Activated CD4-positive, alpha-beta T cell treated with anti-CD3 and anti-CD28 coated beads for 48 hours (primary cell): ENCODE results near the gene CSNK1G1.
"Not testable (repeated sequence)": the region's sequence is repeated elsewhere in the genome, so short reads cannot be mapped to it uniquely, and the experiment has no call there.

Source experiments
- DNase-seq: peaks from one replicate; pipeline ENCODE4 v3.0.0-alpha.2; 2020

Gene CSNK1G1

DNA sequence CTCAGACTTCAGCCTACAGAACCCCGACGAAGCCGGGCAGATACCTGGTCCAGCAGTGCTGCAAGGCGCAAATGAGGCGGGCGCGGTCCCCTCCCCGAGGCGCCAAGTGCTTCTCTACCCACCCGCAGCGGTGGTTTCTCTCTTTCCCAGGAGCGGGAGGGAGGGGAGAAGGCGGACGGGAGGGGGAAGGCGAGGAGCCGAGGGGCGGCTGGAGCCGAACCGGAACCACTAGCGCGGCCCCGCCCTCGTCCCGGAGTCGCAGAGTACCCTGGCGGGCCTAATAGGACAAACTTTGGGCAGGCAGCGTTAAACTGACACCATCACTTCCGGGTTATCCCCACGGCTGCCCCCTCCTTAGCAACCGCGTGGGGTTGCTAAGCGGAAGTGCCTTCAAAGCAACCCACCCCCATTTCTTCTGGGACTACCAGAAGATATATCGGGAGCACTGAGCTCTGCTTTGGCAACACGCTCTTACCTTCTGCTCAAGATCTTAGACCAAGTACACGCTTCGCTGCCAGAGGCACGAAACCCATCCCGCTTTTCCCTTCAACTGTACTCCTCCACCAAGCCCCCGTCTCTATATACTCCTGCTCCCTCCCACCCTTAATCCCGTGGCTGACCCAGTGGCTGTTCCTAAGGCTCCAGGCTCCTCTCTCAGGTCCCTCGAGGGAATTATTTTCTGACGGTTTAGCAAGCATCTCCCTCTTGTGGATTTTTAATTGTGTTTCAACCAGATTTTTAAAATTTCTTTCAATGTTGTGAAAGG is at the start of gene CSNK1G1:
Gene CSNK1G1 (minus strand): TSS at position 230 of the 766 bp plus-strand sequence. CDS start 55,674 bp downstream, outside the sequence.
- DNase-seq, result peak; percentile 94

DNA sequence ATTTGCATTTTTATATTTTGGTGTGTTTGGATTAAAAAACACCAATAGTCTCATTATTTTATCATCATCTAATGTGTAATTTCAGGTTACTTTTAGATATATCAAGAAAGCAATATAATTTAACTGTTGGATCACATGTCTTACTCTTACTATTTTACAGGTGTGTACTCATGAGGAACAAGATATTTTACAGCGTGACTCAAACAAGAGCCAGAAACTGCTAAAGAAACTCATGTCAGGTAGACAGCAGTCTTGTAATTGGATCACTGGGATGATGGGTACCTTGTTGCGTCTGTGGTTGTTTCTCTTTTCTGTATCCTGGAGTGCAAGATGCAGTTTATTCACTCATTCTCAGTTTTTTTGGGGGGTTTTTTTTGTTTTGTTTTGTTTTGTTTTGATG is 44.6 kb upstream of the CSNK1G1 start:
- DNase-seq, result no peak

DNA sequence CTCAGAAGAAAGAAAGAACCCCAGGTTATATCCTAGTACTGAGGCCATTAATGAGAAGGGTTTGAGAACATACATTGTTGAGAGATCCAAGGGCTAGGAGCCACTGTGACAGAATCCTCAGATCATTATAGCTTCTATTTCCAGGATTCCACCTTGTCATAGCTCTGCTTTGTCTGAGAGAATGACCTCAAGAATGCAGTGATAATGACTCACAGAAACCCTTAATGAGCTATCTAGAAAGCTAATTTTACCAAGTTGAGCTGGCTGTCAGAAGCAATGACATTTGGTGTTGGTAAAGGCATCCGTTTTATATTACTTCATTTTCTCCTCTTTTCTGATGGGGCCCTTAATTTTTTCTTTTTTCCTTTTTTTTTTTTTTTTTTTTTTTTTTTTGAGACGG is 42.6 kb upstream of the CSNK1G1 start:
- no peak for DNase-seq

DNA sequence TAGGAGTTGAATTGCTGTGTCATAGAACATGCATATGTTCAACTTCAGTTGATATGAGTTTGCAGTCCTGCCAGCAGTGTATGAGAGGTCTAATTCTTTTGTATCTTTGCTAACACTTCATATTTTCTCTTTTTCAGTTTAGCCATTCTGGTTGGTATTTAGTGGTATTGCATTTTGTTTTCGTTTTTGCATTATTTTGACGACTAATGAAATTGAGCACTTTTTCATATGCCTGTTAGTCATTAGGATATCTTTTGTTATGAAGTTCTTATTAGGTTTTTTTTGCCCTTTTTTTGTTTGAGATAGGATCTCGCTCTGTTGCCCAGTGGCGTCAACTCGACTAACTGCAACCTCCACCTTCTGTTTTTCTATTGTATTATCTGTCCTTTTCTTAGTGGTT is 40.8 kb upstream of the CSNK1G1 start:
- DNase-seq, result no peak

DNA sequence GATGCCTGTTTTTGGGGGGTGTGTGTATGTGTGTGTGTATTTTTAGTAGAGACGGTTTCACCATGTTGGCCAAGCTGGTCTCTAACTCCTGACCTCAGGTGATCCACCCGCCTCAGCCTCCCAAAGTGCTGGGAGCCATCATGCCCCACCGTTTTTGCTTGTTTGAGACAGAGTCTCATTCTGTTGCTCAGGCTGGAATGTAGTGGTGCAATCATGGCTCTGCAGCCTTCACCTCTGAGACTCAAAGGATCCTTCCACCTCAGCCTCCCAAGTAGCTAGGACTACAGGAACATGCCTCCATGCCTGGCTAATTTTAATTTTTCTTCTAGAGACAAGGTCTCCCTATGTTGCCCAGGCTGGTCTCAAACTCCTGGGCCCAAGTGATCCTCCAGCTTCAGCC is 36.5 kb upstream of the CSNK1G1 start:
- not testable (repeated sequence) for DNase-seq

GRCh38 chr15:64389036-64389435 is 33.1 kb upstream of the CSNK1G1 start:
- DNase-seq, result no peak

GRCh38 chr15:64387562-64388168 is 31.7 kb upstream of the CSNK1G1 start, which contains the start of gene TRIP4:
Gene TRIP4, plus strand, starts transcription at chr15:64387836. Its CDS starts 28 bp downstream, at chr15:64387864.
- DNase-seq, result peak; percentile 98

GRCh38 chr15:64386291-64386690 is 30.3 kb upstream of the CSNK1G1 start:
- DNase-seq, result no peak

- no peak for DNase-seq
Observed at GRCh38 chr15:64383760-64384159, 27.8 kb upstream of the CSNK1G1 start.

GRCh38 chr15:64381000-64381751 is 25.2 kb upstream of the CSNK1G1 start, which contains the start of gene PCLAF:
Gene PCLAF, minus strand, starts transcription at chr15:64381441. Its CDS starts 70 bp downstream, at chr15:64381371.
- DNase-seq, result peak; percentile 98

- DNase-seq, result not testable (repeated sequence)
Observed at GRCh38 chr15:64380130-64380870, 24.3 kb upstream of the CSNK1G1 start.

DNA sequence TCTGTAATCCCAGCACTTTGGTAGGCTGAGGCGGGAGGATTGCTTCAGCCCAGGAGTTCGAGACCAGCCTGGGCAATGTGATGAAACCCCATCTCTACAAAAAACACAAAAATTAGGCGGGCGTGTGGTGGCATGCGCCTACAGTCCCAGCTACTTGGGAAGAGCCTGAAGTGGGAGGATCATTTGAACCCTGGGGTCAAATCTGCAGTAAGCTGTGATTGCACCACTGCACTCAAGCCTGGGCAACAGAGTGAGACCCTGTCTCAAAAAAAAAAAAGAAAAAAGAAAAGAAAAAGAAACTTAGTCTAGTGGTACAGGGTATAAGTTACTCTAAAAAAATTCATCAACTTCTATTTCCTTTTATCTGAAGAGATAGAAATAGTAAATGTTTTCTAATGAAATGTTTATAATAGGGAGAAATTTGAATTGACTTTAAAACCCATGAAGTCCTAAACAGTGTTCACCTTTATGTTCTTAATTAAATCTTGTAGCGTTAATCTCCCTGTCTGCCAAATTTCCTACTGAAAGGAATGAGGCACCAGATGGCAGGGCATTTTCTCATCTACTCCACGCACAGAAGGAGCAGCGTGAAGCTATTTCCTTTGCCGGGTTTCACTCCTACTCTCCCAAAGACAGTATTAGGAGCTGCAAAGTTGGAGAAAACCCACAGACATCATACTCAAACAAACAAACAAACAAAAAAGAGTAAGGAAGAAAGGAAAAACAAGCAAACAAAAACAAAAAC is 23.4 kb upstream of the CSNK1G1 start:
- DNase-seq, result no peak

DNA sequence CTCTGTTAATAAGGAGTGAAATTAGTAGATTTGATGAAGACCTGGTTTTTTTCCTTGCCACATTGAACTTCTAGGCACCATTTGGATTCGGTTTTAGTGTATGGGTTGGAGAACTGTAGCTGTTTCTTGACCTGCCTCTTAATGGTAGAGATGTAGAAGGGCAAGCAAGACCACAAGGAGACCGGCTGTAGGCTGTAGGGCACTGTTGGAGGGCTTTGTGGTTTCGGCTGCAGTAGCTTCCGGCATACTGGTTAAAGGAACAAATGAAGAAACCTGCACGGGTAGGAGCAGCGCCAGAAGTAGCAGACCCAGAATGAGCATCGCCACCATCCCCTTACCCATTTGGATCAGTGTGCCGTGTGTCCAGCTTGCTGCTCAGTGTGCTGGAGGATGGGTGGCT is 17.4 kb upstream of the CSNK1G1 start:
- no peak for DNase-seq

GRCh38 chr15:64371383-64371782 is 15.4 kb upstream of the CSNK1G1 start:
- DNase-seq, result not testable (repeated sequence)

- DNase-seq, result no peak
Observed at GRCh38 chr15:64369078-64369607, 13.2 kb upstream of the CSNK1G1 start.

DNA sequence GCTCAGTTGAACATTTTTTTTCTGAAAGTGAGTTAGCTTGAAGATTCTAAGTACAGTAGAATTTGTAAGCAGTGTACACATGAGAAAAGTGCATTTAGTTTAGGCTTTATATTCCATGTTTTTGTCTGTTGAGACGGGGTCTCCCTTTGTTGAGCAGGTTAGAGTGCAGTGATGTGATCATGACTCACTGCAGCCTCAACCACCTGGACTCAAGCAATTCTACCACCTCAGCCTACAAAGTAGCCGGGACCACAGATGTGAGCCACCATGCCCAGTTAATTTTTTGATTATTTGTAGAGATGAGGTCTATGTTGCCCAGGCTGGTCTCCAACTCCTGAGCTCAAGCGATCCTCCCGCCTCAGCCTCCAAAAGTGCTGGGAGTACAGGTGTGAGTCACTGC is 5.3 kb upstream of the CSNK1G1 start:
- DNase-seq, result no peak

GRCh38 chr15:64356710-64357040 is 702 bp upstream of the CSNK1G1 start:
- DNase-seq, result no peak

DNA sequence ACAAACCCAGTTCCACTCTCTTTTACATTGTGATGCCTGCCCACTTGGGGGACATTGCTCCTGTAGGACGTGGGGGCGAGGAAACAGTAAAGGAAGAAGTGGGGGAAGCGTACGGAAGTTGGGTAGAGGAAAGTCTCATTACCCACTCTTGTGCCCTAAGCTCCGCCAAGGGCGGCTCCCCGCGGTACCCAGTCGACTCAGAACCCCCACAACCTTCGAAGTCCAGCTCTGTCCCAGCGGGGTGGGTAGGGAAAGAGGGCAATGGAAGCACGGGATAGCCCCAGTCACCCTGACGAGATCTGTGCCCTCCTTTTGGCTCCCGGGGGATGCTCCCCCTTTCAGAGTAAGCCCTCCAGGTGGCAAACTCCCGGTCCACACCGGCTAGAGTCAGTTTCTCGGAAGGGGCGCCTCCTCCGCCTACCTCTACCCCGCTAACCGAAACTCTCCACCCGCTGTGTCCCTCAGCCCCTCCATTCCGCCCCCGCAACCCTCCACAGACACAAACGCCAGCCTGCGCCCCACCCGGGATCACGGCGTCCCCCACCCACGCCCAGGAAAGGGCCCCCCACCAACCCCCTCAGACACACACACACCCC is 527 bp downstream of the CSNK1G1 start:
- peak; percentile 48 for DNase-seq

- DNase-seq, result no peak
Observed at GRCh38 chr15:64354688-64355344, 1.2 kb downstream of the CSNK1G1 start.

DNA sequence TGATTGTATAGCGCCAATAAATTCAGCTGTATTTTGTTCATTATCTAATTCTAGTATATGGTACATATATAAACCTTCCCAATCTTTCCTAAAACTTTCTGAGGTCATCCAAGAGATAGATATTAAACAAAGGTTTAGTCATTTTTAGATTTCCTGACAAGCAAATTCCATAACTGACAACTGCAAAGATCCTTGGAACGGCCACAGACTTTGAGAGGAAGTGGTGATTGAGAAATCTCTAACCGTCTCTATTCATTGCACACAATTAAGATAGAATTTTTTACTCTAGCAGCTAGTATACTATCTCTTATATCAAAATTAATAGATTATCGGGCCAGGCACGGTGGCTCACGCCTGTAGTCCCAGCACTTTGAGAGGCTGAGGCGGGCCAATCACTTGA is 4.7 kb downstream of the CSNK1G1 start:
- no peak for DNase-seq

DNA sequence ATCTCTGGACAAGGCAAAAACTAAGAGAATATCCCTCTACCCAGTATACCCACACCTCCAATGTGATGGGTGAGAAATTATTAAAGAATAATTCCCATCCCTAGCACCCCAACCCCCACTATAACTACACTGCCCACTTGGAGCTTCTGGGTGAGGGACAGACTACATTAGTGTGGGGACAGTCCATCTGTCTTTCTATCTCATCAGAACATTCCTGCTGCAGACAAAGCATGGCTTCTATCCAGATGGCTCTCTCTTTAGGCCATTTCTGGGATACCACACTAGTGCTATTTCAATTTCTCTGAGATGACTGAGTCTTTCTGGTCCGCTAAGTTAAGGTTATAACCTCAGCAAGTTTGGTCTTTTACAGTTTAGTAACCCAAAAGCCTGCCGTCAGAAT is 6.6 kb downstream of the CSNK1G1 start:
- DNase-seq, result no peak
